Measurements from ENCODE around the gene ADIPOQ.
"Not testable (repeated sequence)": the region's sequence is repeated elsewhere in the genome, so short reads cannot be mapped to it uniquely, and the experiment has no call there.

ADIPOQ gene

DNA sequence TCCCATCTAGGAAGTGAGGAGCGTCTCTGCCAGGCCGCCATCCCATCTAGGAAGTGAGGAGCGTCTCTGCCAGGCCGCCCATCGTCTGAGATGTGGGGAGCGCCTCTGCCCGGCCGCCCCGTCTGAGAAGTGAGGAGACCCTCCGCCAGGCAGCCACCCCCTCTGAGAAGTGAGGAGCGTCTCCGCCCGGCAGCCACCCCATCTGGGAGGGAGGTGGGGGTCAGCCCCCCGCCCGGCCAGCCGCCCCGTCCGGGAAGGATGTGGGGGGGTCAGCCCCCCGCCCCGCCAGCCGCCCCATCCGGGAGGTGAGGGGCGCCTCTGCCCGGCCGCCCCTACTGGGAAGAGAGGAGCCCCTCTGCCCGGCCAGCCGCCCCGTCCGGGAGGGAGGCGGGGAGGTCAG, 31.3 kb downstream of the ADIPOQ start:
- not testable (repeated sequence) for DNase-seq

DNA sequence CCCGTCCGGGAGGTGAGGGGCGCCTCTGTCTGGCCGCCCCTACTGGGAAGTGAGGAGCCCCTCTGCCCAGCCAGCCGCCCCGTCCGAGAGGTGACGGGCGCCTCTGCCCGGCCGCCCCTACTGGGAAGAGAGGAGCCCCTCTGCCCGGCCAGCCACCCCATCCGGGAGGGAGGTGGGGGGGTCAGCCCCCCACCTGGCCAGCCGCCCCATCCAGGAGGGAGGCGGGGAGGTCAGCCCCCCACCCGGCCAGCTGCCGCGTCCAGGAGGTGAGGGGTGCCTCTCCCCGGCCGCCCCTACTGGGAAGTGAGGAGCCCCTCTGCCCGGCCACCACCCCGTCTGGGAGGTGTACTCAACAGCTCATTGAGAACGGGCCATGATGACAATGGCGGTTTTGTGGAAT, 31.7 kb downstream of the ADIPOQ start:
- DNase-seq, result not testable (repeated sequence)

DNA sequence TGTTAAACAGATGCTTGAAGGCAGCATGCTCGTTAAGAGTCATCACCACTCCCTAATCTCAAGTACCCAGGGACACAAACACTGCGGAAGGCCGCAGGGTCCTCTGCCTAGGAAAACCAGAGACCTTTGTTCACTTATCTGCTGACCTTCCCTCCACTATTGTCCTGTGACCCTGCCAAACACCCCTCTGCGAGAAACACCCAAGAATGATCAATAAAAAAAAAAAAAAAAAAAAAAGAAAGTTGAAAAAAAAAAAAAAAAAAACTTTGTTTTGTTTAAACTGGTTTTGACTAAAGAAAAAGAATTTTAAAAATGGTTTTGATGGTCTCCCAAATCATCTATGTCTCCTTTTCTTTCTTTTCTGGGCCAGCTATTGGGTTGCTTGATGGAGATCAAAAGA, 32.3 kb downstream of the ADIPOQ start:
- not testable (repeated sequence) for DNase-seq

DNA sequence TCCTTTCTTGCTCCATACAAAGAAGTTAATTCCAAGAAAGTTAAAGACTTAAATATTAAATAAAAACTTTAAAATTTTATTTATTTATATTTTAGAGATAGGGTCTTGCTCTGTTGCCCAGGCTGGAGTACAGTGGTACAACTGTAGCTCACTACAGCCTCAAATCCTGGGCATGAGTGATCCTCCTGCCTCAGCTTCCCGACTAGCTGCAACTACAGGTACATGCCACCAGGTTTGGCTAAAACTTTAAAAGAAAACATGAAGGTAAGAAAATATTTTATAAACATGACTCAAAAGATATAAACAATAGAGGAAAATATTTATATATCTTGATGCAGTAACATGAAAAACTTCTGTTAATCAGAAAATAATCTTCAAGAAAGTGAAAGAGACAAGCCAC, 33.2 kb downstream of the ADIPOQ start:
- no peak for DNase-seq

DNA sequence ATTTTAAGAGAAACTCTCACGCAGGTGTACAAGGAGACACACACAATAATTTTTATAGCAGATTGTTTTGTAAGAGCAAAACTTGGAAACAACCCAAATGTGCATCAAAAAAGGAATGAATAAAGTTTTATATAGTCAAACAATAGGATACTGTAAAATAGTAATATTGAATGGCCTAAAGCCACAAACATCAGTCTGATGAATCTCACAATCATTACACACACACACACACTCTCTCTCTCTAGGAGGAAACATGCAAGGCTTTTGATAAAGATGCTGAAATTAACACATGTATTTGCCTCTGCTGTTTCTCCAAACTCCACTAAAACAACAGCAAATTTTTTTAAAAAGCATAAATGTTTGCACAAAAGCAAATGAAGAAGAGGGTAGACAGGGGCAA, 37.3 kb downstream of the ADIPOQ start:
- no peak for DNase-seq

DNA sequence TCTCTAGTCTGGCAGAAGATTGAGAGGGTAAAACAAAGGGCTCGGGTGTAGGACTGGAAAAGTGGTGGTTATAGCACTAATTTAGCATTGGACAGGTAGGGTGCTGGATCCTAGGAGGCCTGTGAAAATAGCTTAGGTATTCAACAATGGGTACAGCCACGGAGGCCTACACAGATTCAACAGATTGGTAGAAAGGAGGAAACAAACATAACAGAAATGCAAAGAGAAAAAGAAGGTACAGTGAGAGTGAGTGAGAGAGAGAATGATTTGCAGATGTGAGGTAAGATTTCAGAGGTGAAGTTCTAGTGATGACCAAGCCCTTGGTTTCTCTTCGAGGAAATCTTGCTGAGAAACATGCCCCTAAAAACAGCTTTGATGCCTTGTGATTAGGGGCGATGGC, 37.9 kb downstream of the ADIPOQ start:
- no peak for DNase-seq

DNA sequence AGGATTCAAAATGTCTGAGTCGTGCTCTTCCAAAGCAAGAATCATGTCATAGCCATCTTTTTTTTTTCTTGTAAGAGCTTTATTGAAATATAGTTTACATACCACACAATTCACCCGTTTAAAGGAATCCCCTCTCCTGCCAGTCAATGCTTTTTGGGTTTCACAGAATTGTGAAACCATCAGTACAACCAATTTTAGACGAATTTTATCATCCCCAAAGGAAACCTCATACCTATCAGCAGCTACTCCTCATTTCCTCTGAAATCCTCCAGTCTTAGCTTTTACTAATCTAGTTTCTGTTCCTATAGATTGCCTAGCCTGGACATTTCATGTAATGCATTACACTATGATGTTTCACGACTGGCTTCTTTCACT, 39.6 kb downstream of the ADIPOQ start:
- DNase-seq, result no peak

DNA sequence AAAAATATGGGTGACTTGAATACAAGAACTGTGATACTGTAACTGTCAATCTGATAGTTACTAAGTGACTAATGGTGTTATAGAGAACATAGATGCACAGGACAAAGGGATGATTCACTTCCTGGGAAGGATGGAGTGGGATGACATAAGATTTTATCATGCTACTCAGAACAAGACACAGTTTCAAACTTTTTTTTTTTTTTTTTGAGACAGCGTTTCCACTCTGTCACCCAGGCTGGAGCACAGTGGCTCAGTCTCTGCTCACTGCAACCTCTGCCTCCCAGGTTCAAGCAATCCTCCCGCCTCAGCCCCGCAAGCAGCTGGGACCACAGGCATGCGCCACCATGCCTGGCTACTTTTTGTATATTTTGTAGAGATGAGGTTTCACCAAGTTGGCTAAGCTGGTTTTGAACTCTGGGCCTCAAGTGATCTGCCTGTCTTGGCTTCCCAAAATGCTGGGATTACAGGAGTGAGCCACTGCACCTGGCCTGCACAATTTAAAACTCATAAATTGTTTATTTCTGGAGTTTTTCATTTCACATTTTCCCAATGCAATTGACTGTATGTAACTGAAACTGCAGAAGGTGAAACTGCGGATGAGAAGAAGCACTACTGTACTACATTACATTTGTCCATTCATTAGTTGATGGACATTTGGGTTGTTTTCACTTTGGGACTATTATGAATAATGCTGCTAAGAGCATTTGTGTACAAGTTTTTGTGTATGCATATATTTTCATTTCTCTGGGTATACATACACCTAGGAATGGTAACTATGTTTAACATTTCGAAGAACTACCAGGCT, 40.6 kb downstream of the ADIPOQ start:
- no peak for DNase-seq

DNA sequence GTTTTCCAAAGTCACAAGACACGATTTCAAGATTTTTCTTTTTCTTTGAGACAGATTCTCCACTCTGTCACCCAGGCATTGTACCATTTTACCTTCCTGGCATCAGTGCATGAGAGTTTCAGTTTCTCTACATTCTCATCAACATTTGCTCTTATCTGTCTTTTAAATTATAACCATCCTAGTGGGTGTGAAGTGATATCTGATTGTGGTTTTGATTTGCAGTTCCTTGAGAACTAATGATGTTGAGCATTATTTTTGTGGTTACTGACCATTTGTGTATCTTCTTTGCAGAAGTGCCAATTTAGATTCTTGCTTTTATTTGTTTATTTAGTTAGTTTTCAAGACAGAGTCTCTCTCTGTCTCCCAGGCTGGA, 41.2 kb downstream of the ADIPOQ start:
- no peak for DNase-seq

DNA sequence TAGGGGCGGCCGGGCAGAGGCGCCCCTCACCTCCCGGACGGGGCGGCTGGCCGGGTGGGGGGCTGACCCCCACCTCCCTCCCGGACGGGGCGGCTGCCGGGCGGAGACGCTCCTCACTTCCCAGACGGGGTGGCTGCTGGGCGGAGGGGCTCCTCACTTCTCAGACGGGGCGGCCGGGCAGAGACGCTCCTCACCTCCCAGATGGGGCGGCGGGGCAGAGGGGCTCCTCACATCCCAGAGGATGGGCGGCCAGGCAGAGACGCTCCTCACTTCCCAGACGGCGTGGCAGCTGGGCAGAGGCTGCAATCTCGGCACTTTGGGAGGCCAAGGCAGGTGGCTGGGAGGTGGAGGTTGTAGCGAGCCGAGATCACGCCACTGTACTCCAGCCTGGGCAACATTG, 42.4 kb downstream of the ADIPOQ start:
- not testable (repeated sequence) for DNase-seq

DNA sequence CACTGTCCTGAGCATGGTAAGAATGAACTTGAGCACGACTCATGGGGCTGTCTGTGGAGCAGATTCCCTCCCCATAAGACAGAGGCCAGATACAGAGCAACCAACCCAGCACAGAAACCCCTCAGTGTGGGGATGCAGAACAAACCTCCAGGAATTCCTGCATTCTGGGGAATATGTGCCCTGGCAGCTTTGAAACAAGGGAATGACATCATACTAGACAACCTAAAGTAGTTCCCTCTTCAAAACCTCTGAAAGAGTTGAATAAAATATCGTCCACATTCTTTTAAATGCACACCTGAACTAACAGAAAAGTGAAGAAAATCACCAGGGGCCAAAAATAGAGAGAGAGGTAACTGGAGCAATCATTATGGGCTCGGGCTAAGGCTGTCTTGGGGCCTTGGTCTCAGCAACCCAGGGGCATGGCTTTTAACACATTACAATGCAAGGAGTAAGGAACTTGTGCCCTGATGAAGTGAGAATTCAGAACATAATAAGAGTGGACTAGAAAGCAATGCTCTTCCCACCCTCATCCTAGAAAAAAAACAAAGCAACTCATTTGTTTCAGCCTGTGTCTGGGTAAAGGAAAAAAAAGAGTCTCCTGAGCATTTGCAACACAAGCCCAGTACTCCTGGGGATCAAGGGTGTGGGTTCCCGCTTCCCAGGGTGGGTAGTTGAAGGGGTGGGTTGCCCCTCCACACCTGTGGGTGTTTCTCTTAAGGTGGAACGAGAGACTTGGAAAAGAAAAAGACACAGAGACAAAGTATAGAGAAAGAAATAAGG, 43.9 kb downstream of the ADIPOQ start:
- no peak for DNase-seq

DNA sequence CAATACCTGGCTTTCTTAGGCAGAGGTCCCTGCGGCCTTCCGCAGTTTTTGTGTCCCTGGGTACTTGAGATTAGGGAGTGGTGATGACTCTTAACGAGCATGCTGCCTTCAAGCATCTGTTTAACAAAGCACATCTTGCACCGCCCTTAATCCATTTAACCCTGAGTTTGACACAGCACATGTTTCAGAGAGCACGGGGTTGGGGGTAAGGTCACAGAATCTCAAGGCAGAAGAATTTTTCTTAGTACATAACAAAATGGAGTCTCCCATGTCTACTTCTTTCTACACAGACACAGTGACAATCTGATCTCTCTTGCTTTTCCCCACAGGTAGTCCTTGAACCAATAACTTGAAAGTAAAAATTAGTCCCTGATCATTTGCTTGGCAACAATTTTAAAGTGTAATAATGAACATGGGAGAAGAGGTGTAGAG, 45.0 kb downstream of the ADIPOQ start:
- DNase-seq, result not testable (repeated sequence)

DNA sequence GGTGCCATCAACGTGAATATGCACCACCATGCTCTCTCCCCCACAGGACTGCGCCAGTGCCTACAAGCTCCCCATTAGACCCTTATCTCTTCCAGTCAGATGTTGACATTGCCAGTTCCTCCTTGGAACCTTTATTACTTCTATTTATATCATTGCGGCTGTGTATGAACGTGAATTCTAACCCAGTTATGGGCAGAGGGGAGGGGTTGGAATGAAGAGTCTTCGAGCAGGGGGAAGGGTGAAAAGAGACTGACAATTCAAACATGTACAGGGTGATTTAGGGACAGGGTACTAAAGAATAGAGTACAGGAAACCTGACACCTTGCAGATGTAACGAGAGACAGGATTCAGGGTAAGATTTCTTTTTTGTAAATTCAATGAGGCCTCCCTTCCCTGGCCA, 46.1 kb downstream of the ADIPOQ start:
- peak; percentile 45 for DNase-seq

DNA sequence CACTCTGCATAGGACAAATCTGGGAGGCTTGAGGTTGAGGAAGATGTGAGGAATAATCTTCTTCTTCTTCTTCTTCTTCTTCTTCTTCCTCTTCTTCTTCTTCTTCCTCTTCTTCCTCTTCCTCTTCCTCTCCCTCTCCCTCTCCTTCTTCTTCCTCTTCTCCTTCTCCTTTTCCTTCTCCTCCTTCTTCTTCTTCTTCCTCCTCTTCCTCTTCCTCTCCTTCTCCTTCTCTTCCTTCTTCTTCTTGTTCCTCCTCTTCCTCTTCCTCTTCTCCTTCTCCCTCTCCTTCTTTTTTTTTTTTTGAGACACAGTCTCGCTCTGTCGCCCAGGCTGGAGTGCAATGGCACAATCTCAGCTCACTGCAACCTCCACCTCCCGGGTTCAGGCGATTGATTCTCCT, 47.2 kb downstream of the ADIPOQ start:
- not testable (repeated sequence) for DNase-seq

DNA sequence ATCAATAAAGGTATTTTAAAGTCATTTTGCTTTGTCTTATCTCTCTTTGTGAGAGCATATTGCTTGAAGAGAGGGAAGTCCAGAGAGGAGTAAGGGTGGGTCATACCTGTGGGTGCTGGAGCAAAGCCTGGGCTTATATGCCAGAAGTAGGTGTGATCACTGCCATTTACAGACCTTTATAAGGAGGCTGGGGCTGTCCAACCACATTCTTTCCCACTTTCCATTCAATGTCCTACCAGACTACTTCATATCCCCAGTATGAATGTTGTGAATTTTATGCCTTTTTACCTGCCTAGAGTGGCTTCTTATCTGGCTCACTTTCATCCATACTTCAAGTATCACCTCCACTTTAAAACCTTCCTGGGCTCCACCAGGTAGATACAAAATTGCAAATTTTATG, 48.4 kb downstream of the ADIPOQ start:
- no peak for DNase-seq

DNA sequence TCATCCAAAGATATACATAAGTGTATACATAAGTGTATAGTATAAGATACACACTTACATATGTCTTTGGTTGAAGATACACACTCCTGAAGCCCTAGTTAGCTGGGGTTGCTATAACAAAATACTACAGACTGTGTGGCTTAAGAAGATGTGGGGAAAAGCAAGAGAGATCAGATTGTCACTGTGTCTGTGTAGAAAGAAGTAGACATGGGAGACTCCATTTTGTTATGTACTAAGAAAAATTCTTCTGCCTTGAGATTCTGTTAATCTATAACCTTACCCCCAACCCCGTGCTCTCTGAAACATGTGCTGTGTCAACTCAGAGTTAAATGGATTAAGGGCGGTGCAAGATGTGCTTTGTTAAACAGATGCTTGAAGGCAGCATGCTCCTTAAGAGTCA, 50.6 kb downstream of the ADIPOQ start:
- DNase-seq, result not testable (repeated sequence)

DNA sequence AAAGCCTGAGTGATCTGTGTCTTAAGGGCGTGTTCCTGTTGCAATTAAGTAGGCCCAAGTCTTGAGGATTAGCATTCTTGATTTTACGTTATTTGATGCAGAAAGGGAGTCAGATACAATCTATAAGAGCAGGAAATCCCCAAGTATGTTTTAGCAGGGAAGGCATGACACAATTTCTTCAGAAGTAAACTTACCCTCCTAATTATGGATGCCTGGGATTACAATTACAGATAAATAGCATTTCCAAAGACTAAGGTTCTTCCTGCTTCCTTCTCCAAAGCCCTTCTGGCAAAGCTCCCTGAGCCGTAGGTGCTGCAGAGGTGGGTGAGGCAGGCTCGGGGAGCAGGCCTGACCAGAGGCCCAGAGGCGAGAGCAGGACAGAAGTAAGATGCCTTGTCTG, 52.9 kb downstream of the ADIPOQ start:
- DNase-seq, result no peak

DNA sequence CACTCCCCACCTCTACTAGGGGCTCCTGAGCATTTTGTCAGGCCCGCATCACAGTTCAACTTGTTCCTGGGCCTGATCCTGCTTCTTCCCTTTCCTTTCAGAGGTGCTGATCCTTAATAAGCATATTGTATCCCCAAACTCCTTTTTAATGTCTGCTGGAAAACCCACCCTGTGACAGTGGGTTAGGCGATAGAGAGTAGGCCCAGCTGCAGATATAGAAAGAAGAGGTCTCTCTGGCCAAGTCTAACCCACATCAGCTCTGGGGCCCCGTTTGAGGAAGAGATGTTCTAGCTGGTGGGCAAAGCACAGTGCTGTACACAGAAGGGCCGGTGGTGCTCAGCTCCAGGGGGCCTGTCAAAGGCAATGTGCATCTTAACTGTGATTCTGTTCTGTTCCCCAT, 53.5 kb downstream of the ADIPOQ start:
- no peak for DNase-seq

DNA sequence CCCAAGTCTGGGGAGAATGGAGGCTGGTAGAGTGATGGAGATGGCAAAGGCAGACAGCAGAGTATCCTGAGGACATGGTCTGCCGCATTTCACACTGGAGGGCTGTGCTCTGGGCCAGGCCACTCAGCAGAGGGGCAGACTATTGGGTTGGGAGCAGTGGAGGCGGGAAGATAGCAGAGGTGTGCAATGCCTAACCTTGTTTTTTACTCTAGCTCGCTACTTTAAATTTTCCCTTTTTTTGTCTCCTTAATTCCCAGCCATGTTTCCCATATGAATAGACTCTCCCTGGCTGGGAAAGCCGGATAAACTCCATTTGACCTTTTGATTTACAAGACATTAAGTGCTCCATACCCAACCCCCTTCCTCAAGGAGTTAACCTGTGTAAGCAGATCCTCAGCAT, 54.4 kb downstream of the ADIPOQ start:
- no peak for DNase-seq

DNA sequence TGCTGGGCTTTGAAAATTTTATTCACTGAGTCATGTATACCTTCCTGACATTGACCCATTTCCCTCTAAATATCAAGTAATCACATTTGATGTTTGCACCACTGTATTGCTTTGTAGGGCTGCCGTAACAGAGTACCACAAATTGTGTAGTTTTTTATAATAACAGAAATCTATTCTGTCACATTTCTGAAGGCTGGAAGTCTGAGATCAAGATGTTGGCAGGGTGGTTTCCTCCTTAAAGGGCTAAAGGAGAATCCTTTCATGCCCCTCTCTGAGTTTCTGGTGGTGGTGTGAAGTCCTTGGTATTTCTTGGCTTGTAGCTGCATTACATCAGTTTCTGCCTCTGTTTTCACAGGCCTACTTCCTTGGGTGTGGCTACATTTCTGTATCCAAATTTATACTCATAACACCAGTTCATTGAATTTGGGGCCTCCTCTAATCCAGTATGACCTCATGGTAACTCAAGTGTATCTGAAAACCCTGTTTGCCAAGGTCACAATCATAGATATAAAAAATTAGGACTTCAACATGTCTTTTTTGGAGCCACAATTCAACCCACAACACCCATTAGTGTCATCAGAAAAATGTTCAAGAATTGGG, 58.7 kb downstream of the ADIPOQ start:
- DNase-seq, result no peak

DNA sequence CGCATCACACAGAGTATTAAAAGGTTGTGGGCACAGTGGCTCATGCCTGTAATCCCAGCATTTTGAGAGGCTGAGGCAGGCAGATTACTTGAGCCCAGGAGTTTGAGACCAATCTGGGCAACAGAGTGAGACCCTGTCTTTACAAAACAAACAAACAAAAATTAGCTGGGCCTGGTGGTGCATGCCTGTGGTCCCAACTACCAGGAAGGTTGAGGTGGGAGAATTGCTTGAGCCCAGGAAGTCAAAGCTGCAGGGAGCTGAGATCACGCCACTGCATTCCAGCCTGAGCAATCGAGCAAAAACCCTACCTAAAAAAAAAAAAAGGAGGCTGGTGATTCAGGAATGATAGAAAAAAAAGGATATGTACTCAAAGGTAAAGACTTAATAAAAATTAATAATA, 59.6 kb downstream of the ADIPOQ start:
- DNase-seq, result no peak

DNA sequence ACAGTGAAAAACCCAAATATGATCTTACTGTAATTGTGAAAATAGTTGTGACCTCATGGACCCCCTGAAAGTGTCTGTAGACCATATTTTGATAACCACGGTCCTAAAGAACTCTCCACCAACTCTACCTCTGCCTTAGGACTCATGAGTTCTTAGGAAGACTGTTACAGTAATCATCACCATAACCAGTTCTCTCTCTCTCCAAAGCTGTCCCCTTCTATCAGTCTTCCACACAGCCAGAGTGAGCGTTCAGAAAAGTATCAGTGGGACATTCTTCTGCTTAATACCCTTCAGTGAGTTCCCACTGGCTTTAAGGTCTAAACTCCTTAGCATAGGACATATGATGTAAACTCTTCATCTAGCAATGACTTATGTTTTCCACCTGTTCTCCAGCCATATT, 60.2 kb downstream of the ADIPOQ start:
- no peak for DNase-seq

DNA sequence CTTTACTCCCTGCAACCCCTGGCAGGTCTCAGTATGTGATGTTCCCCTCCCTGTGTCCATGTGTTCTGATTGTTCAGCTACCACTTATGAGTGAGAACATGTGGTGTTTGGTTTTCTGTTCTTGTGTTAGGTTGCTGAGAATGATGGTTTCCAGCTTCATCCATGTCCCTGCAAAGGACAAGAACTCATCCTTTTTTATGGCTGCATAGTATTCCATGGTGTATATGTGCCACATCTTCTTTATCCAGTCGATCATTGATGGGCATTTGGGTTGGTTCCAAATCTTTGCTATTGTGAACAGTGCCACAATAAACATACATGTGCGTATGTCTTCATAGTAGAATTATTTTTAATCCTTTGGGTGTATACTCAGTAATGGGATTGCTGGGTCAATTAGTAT, 61.2 kb downstream of the ADIPOQ start:
- not testable (repeated sequence) for DNase-seq

DNA sequence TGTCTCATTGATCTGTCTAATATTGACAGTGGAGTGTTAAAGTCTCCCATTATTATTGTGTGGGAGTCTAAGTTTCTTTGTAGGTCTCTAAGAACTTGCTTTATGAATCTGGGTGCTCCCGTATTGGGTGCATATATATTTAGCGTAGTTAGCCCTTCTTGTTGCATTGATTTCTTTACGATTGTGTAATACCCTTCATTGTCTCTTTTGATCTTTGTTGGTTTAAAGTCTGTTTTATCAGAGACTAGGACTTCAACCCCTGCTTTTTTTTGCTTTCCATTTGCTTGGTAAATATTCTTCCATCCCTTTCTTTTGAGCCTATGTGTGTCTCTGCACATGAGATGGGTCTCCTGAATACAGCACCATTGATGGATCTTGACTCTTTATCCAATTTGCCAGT, 64.6 kb downstream of the ADIPOQ start:
- DNase-seq, result not testable (repeated sequence)

Data from NCI-H2107 (cell line).